ENCODE measurements around the gene ABCA4.

ABCA4 gene

GRCh38 chr1:94039871-94040569 lies 80.9 kb downstream of the ABCA4 start:
- peak overlapping the region in 4 of 21 experiments; percentile 31 to 61 (median 34) for H3K27ac ChIP-seq

DNA sequence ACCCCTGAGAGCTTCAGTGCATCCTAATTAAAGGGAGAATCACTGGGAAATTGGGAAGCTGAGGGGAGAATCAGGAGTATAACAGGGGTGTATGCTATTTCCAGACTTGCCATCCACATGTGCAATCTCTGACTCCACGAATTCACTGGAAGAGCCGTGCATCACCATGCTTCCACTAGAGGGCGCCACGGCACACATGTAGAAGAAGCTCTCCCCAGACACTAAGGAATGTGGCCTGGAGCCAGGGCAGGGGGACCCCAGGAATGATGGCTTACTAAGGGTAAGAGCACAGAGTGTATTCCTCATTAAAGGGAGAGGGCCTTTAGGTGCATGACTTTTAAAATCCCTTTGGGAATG lies 81.5 kb downstream of the ABCA4 start:
- H3K27ac ChIP-seq: peak overlapping the region in 5 of 21 experiments; percentile 16 to 61 (median 33)
- no peak overlapping the region for H3K4me3 ChIP-seq

More at GRCh38 chr1:94039871-94040569, 80.9 kb downstream of the ABCA4 start:
- no peak overlapping the region for H3K4me3 ChIP-seq

DNA sequence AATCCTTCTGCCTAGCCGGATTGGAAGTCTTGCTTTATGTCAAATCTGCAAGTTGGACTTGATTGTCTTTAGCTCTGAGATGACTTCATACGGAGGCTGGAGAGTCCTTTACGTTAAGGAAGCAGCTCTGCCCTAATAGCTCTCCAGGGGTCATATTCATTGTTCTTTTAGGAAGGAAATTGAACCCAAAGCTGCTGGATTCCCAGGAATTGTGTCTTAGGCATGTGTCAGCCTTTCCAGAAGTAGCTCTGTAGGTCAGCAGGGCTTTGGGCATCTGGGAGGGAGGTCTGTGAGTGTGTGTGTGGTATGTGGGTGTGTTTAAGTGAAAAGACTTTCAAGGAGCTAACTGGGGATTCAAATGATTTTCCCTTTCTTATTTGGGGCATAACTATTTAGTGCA lies 82.4 kb downstream of the ABCA4 start:
- no peak overlapping the region for H3K4me3 ChIP-seq
- H3K27ac ChIP-seq: peak overlapping the region in 3 of 21 experiments; percentile 11 to 43 (median 21)

- H3K4me3 ChIP-seq: no peak overlapping the region
- H3K27ac ChIP-seq: peak overlapping the region in 7 of 21 experiments; percentile 11 to 43 (median 31)
Observed at GRCh38 chr1:94037392-94038229, 83.3 kb downstream of the ABCA4 start.

DNA sequence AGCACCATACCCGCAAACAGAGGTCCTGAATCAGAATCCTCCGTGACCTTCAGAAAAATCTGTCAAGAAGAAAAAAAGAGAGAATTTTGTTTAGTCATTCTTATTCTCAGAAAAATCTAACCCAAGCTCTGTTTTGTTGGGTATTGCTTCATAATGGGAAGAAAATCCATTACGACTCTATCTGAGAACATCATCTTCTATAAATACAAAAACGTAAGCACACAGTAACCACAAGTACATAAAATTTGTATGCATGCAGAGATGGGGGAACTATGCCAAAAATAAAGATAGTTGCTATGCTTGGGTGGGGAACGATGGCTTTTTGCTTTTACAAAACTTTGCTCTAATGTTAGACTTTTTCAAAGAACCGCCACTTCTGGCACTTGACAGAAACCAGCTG lies 84.2 kb downstream of the ABCA4 start:
- no peak overlapping the region for H3K4me3 ChIP-seq
- H3K27ac ChIP-seq: no peak overlapping the region

GRCh38 chr1:94033849-94034248 lies 87.1 kb downstream of the ABCA4 start:
- Histone ChIP-seq H3K4me3 (no peak overlapping the region), H3K27ac (no peak overlapping the region)

GRCh38 chr1:94032637-94033036 lies 88.3 kb downstream of the ABCA4 start:
- no peak overlapping the region for H3K27ac ChIP-seq
- H3K4me3 ChIP-seq: no peak overlapping the region

- H3K4me3 ChIP-seq: no peak overlapping the region
- H3K27ac ChIP-seq: no peak overlapping the region
Observed at GRCh38 chr1:94031591-94031990, 89.4 kb downstream of the ABCA4 start.

DNA sequence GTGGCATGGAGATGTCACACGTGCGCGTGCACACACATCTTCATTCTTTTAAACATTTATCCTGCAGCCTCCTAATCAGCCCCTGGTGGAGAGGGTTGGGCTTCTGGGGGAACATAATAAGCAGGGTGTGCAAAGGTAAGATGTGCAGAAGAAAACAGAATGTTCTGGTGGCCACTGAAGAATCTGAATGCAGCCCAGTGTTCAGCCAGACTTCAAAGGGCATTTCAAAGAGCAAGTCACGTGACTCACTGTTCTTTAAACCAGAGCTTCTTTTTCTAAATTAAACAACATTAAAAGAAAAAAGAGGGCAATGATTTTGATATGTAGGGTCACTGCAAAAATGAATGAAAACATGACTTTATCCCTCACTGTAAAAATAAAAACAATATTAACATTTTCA lies 89.8 kb downstream of the ABCA4 start:
- Histone ChIP-seq H3K4me3 (no peak overlapping the region), H3K27ac (no peak overlapping the region)

DNA sequence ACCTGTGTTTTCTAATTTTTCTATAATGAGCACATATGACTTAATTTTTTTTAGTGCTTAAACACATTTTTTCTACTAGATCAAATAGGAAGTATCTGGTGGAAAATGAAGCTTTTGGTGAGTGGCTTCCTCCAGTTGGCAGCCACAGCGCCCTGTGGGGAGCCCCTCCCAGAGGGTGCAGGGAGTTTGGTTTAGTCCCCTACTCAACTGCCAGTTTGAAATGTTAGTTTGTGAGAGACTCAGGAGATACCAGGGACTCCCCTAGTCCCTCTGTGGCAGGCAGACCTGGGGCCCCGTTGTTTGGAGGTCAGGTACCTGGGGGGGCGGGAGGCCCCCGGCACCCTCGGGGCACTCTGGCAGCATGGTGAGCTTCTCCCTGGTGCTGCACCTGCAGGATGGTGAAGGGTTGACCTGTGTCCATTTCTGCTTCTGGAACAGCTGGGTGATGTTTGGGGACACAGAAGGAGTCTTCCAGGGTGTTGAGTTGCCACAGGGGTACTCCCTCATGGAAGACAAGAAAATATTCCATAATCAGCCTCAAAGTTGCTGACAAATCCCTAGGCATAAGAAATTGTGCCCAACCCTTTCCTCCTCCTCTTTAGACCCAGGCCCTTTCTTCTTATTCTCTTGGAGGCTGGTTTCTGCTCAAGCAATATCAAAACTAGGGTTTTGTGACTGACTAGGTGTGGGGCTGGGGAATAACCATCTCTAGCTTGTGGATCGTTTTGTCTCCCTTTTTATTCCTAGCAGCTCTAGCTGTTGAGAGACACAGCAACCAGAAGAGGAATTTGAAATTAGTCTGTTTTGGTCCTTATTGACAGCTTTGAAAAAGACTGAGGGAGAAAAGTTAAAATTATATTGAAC lies 91.6 kb downstream of the ABCA4 start:
- Histone ChIP-seq H3K4me3 (no peak overlapping the region), H3K27ac (no peak overlapping the region)

DNA sequence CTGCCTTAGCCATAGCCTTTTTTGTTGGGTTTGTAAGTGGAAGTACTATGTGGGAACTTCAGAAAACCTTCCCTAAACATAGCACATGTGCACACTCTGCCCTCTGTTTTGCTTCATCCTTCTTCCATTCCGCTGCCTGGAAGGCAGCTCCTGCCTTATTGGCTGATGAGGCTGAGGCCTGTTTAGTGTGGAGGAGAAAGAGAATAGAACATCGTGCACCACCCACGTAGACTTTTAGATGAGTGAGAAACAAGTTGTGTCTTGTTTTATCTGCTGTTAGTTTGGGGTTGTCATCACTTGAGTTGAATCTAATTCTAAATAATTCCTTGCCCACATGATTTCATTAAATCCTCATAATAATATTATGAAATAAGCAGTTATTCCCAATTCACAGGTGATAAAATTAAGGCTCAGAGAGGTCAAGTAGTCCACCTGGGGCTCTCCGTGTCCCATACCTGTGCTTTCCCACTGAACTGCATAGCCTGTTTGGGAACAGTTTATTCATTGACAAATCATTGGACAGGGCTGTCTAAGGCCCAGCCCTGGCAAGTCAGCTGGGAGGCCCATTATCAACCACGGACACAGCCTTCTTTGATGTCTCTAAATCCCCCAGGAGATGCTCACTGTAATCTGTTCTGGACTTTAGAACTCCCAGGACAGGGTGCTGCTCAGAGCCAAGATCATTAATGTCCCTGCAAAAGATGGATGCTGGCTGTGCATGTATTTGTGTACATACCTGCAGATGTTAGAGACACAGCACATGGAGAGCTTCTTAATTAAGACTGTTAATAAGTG lies 93.0 kb downstream of the ABCA4 start:
- H3K27ac ChIP-seq: peak overlapping the region in 2 of 21 experiments; percentile 6 to 44
- H3K4me3 ChIP-seq: no peak overlapping the region

DNA sequence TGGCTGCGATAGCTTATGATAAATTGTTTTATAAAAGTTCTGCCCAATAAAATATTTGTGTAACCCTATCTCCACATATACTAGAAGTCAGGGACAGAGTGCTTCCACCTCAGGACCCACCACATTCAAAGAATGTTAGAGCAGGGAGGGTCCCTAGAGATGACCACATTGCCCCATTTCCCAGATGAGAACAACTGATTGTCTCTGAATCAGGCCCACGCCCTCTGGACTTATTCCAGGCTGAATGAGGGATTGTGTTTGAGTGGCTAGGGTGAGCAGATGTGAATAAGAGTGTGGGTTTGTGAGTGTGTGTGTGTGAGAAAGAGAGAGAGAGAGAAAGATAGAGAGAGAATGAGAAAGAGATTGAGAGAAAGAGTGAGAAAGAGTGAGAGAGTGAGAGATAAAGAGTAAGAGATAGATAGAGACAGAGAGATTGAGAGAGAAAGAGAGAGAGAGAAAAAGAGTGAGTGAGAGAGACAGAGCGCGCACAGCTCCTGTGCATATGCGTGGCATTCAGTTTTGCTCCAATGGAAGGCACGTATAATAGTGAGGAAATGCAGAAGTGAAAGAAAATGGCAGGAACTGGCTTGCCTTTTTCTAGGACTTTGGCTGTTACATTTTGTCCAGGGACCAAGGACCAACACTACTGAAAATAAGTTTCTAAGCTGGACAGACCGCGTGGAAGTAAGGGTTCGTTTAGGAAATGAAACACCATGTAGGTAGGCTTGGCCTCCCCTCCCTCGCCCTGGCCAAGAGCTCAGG lies 94.1 kb downstream of the ABCA4 start:
- H3K27ac ChIP-seq: peak overlapping the region in 3 of 21 experiments; percentile 1 to 44 (median 6)

GRCh38 chr1:94025383-94026340 lies 95.3 kb downstream of the ABCA4 start:
- Histone ChIP-seq H3K4me3 (peak overlapping the region in 1 of 7 experiments; percentile 2), H3K27ac (peak overlapping the region in 2 of 21 experiments; percentile 53 to 59)

More for the DNA sequence above, 94.1 kb downstream of the ABCA4 start:
- H3K4me3 ChIP-seq: no peak overlapping the region

- Histone ChIP-seq H3K4me3 (peak overlapping the region in 1 of 7 experiments; percentile 7), H3K27ac (peak overlapping the region in 4 of 21 experiments; percentile 12 to 59 (median 48))
Observed at GRCh38 chr1:94024104-94024792, 96.7 kb downstream of the ABCA4 start.

DNA sequence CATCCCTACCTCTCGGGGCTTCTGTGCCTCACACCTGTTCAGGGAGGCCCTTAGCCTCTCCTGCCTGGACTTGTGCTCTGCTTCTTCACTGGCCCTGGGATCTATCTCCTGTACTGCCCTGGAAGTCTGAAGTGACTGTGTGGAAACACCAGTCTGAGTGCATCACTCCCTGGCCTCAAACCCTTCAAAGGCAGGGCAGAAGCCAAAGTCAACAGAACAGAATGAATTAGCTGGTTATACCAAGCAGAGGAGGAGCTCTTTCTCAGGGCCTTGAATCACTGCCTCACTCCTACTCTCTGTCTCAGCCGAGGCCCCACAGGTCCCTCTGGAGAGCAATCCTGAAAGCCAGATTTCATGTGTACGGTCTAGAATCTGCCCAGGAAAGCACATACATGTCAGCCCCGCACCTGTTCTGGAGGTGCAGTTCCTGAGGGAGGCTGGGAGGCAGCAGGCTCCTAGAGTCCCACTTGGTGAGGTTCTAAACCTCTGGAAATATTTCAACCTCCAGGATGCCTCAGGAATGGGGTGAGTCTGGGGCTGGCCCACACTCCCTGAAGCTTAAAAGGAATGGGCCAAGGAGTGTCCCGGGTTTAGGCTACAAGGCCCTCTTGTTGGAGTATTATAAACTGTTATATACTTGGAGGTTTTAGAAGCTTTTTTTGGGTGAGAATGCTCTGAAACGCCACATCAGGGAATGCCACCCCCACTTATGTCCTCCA lies 98.3 kb downstream of the ABCA4 start:
- peak overlapping the region in 9 of 21 experiments; percentile 2 to 75 (median 40) for H3K27ac ChIP-seq
- peak overlapping the region in 1 of 7 experiments; percentile 7 for H3K4me3 ChIP-seq
